Heart left ventricle (tissue), 13 donors: ENCODE measurements around the gene MLN.

Experiments used
- POLR2A ChIP-seq, 2 donors: fragments of 450-650 bp; IDR thresholded peaks; one replicate each; pipeline ENCODE4 v1.6.1; 2017; ENCODE audit warnings: antibody characterized with exemption in 2 of 2, mild to moderate bottlenecking in 2 of 2, moderate library complexity in 2 of 2
- TF ChIP-seq, protein P1 (sequence below), 12 donors: fragments of 200-600 bp; sonication (generic) in 4 of 12; IDR thresholded peaks; one replicate each; pipeline versions ENCODE4 v1.5.0 to v1.8.0; 2018 to 2022; ENCODE audit warnings: antibody characterized with exemption in 12 of 12, mild to moderate bottlenecking in 5 of 12
- donor health status: ischemic (EF 13 %, LVEDD 7.1; RV severe dilation, severe dysfunction).
- donor health status: DM: no; HTN: yes; CAD: no.
- donor health status: DM: no; HTN: no; CAD: no.
- donor health status: ischemic (EF 25% LVEDD 6.9; RV normal size, moderate dysfunction).
- donor health status: ischemic (EF 25% LVEDD 5.7; RV mildly dilated, moderate dysfunction).
- donor health status: ischemic (EF 35%, LVEDD 5.7; RV mildly dilated, moderate dysfunction).
- donor health status: nonischemic (EF 11% LVEDD 7.7; RV severe dilation, severe dysfunction).
- donor health status: DM: yes; HTN: yes; CAD: no.
- donor health status: PGD.
- donor health status: ischemic (EF 29% LVEDD 5.4; RV normal size, mild dysfunction).
- donor health status: nonischemic (EF 23%, LVEDD 6.1; RV moderate dilation, normal function).

- TF ChIP-seq, protein P1, sequence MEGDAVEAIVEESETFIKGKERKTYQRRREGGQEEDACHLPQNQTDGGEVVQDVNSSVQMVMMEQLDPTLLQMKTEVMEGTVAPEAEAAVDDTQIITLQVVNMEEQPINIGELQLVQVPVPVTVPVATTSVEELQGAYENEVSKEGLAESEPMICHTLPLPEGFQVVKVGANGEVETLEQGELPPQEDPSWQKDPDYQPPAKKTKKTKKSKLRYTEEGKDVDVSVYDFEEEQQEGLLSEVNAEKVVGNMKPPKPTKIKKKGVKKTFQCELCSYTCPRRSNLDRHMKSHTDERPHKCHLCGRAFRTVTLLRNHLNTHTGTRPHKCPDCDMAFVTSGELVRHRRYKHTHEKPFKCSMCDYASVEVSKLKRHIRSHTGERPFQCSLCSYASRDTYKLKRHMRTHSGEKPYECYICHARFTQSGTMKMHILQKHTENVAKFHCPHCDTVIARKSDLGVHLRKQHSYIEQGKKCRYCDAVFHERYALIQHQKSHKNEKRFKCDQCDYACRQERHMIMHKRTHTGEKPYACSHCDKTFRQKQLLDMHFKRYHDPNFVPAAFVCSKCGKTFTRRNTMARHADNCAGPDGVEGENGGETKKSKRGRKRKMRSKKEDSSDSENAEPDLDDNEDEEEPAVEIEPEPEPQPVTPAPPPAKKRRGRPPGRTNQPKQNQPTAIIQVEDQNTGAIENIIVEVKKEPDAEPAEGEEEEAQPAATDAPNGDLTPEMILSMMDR (IDR thresholded peaks at IDR 0.05): no peak
- TF ChIP-seq POLR2A (IDR thresholded peaks at IDR 0.05): no peak
Observed at GRCh38 chr6:33843131-33844121, 39.6 kb upstream of the MLN start.
